ENCODE results near the gene ZNF75A.

Gene ZNF75A

DNA sequence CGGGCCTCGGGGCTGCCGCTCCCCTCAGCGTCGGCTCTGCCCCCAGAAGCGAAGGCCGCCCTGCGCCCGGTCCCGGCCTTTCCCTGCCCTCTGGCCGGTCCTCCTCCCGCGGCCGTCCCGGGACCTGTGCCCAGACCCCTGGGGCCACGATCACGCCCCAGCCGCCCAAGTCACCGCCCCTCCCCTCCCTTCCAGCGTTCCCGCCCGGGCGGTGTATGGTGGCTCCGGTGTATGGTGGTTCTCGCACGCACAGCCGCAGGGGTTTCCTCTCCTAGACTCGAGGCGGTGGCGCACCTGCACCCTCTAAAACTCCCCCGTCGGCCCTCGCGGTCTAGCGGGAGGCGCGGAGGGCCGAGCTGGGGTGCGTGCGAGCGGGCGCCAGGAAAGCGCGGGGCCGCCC is 10.1 kb upstream of the ZNF75A start:
- DNase-seq (ENCODE audit: insufficient read length), result no peak
- no peak for FAIRE-seq
- no peak for TF ChIP-seq POLR2A (IDR thresholded peaks at IDR 0.05; ENCODE audit: low read depth, low read length)

DNA sequence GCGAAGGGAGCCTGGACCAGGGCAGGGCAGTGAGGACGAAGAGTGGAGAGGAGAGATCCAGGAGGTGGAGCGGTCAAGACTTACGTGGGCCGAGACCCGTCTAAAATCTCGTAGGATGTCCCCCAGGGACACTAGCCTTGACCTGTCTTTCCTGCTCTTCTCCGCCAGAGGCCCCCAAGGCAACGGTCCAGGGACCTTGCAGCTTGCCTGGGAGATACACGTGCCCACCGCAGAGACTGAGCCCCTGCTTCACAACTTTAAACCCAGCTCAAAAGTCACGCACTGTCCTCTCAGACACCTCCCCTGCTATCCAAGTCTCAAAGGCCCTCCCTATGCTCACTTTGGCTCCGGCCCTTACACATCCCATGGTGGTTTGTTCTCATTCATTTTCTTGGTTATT is 9.5 kb upstream of the ZNF75A start:
- TF ChIP-seq POLR2AphosphoS5 (IDR thresholded peaks at IDR 0.05; ENCODE audit: low read depth, low read length) (no peak), POLR2A (IDR thresholded peaks at IDR 0.05; ENCODE audit: low read depth, low read length) (no peak), TAF1 (IDR thresholded peaks at IDR 0.05; ENCODE audit: borderline replicate concordance, low read depth, low read length) (no peak)
- no peak for DNase-seq (ENCODE audit: insufficient read length)
- FAIRE-seq, result no peak

DNA sequence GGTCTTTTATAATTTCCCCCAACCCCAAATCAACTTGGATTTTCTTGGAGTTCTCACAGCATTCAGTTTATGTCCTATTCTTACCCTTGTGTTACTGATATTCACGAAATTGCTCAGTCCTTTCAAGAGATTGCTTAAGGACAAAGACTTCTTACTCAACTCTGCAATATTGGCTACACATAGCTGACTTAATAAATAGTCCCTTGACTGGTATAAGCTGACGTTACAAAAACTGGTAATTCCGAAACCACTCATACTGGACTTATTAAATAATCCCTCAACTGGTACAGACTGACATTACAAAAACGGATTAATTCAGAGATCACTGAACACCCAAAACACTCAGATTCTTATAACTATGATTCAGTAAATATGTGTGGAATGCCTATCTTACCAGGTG is 927 bp upstream of the ZNF75A start:
- DNase-seq (ENCODE audit: insufficient read length) (no peak), FAIRE-seq (peak; percentile 30)
- no peak for TF ChIP-seq POLR2A (IDR thresholded peaks at IDR 0.05; ENCODE audit: low read depth, low read length)
- TF ChIP-seq TAF1 (IDR thresholded peaks at IDR 0.05; ENCODE audit: borderline replicate concordance, low read depth, low read length), result no peak
- no peak for TF ChIP-seq POLR2AphosphoS5 (IDR thresholded peaks at IDR 0.05; ENCODE audit: low read depth, low read length)

DNA sequence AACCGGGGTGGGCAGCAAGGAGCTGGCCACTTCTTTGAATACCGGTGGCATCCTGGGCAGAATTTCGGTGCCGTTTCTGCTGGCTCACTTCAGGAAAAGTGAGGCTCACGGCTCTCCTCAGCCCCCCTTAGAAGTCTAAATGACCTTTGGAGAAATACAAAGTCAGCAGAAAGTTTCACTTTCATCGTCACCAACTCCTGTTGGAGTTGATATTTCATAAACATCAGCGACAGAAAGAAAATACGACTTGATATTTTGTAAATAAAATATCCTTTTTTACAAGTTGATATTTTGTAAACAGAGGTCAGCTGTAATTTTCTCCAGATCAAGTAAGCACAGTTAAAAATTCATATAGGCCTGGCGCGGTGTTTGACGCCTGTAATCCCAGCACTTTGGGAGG is 781 bp downstream of the ZNF75A start:
- DNase-seq (ENCODE audit: insufficient read length) (no peak), FAIRE-seq (no peak)
- TF ChIP-seq TAF1 (IDR thresholded peaks at IDR 0.05; ENCODE audit: borderline replicate concordance, low read depth, low read length), result no peak
- TF ChIP-seq POLR2A (IDR thresholded peaks at IDR 0.05; ENCODE audit: low read depth, low read length), result no peak
- no peak for TF ChIP-seq POLR2AphosphoS5 (IDR thresholded peaks at IDR 0.05; ENCODE audit: low read depth, low read length)

DNA sequence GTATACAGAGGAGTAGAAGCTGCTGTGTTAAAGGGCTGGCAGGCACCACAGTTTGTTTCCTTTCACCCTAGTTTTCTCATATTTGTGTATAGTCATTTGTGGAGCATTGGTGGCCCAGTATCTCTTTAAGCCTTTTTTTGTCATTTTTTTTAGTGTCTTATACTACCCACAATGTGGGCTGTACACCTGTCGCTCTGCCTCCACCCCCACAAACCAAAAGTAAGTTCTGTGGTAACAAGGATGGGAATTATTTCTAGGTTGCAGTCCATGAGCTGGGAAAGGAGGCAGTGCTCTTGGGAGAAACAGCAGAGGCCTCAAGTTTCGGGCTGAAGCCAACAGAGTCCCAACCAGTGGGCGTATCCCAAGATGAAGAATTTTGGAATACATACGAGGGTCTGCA is 6.2 kb downstream of the ZNF75A start:
- TF ChIP-seq TAF1 (IDR thresholded peaks at IDR 0.05; ENCODE audit: borderline replicate concordance, low read depth, low read length) (no peak), POLR2AphosphoS5 (IDR thresholded peaks at IDR 0.05; ENCODE audit: low read depth, low read length) (no peak)
- FAIRE-seq (no peak), DNase-seq (ENCODE audit: insufficient read length) (no peak)

- TF ChIP-seq POLR2AphosphoS5 (IDR thresholded peaks at IDR 0.05; ENCODE audit: low read depth, low read length), result no peak
- no peak for DNase-seq (ENCODE audit: insufficient read length)
- FAIRE-seq, result no peak
Measured at GRCh38 chr16:3317315-3317999, 12.2 kb downstream of the ZNF75A start.

- DNase-seq (ENCODE audit: insufficient read length) (no peak), FAIRE-seq (no peak)
- TF ChIP-seq POLR2A (IDR thresholded peaks at IDR 0.05; ENCODE audit: low read depth, low read length), result no peak
- no peak for TF ChIP-seq TAF1 (IDR thresholded peaks at IDR 0.05; ENCODE audit: borderline replicate concordance, low read depth, low read length)
- TF ChIP-seq POLR2AphosphoS5 (IDR thresholded peaks at IDR 0.05; ENCODE audit: low read depth, low read length), result no peak
Measured at GRCh38 chr16:3321816-3322215, 16.5 kb downstream of the ZNF75A start.

DNA sequence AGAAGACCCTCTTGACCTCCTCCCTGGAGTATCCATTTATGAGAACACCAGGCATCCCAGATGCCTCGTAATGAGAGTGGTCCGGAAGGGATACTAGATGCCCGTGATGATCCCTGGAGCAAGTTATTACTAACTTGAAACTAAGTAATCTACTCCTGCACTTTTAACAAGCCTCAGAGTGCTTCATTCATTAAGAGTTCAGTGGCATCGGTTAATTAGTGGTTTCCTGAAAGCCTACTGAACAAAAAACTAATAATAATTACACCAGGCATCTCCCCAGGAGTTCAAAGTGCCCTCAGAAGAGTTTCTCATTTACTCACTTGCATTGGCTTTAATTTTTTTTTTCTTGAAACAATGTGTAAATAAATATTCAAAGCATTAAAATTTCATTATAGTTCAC is 22.2 kb downstream of the ZNF75A start:
- TF ChIP-seq POLR2AphosphoS5 (IDR thresholded peaks at IDR 0.05; ENCODE audit: low read depth, low read length) (no peak), TAF1 (IDR thresholded peaks at IDR 0.05; ENCODE audit: borderline replicate concordance, low read depth, low read length) (no peak), POLR2A (IDR thresholded peaks at IDR 0.05; ENCODE audit: low read depth, low read length) (no peak)
- DNase-seq (ENCODE audit: insufficient read length) (no peak), FAIRE-seq (no peak)

DNA sequence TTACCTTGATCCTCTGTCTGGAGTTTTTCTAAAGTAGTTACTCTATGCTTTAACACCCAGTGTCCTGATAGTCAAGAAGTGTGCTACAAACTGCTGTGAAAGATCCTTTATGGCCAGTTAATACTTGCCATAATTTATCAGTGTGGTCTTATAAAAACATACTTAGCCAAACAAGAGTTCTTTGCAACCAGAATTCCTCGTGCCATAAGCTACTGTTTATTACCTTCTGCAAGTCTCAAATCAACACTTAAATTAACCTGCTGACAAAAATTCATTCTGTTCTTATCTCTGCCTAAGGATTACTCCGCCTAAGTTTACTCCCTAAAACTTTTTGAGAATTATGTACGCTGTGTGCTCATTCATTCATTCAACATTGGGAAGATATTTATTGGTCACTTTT is 22.8 kb downstream of the ZNF75A start:
- no peak for DNase-seq (ENCODE audit: insufficient read length)
- FAIRE-seq, result no peak
- TF ChIP-seq POLR2A (IDR thresholded peaks at IDR 0.05; ENCODE audit: low read depth, low read length) (no peak), POLR2AphosphoS5 (IDR thresholded peaks at IDR 0.05; ENCODE audit: low read depth, low read length) (no peak), TAF1 (IDR thresholded peaks at IDR 0.05; ENCODE audit: borderline replicate concordance, low read depth, low read length) (no peak)

DNA sequence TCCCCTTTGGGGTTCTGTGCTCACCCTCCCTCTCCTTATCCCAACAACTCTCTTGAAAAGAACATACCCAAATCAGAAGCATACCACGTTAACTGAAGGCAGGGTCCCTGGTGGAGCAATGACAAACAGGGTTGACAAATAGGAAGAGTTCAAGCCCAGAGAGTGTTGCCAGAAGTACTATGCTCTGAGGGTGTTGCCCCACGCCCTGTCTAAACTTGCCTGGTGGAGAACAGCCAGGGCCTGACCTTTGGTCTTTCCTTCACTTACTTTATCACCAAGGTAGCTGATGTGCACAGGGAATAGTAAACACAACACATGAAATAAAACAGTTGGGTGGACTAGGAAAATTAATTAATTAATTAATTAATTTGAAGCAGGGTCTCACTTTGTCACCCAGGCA is 23.3 kb downstream of the ZNF75A start:
- FAIRE-seq (no peak), DNase-seq (ENCODE audit: insufficient read length) (no peak)
- TF ChIP-seq POLR2A (IDR thresholded peaks at IDR 0.05; ENCODE audit: low read depth, low read length) (no peak), POLR2AphosphoS5 (IDR thresholded peaks at IDR 0.05; ENCODE audit: low read depth, low read length) (no peak), TAF1 (IDR thresholded peaks at IDR 0.05; ENCODE audit: borderline replicate concordance, low read depth, low read length) (no peak)

- FAIRE-seq, result no peak
- no peak for DNase-seq (ENCODE audit: insufficient read length)
Measured at GRCh38 chr16:3346041-3346440, 40.7 kb downstream of the ZNF75A start.

GRCh38 chr16:3347586-3347985 is 42.3 kb downstream of the ZNF75A start:
- DNase-seq (ENCODE audit: insufficient read length), result no peak
- TF ChIP-seq TAF1 (IDR thresholded peaks at IDR 0.05; ENCODE audit: borderline replicate concordance, low read depth, low read length) (no peak), POLR2AphosphoS5 (IDR thresholded peaks at IDR 0.05; ENCODE audit: low read depth, low read length) (no peak), POLR2A (IDR thresholded peaks at IDR 0.05; ENCODE audit: low read depth, low read length) (no peak)
- FAIRE-seq, result no peak

More at GRCh38 chr16:3346041-3346440, 40.7 kb downstream of the ZNF75A start:
- TF ChIP-seq POLR2A (IDR thresholded peaks at IDR 0.05; ENCODE audit: low read depth, low read length), result no peak
- TF ChIP-seq POLR2AphosphoS5 (IDR thresholded peaks at IDR 0.05; ENCODE audit: low read depth, low read length), result no peak
- no peak for TF ChIP-seq TAF1 (IDR thresholded peaks at IDR 0.05; ENCODE audit: borderline replicate concordance, low read depth, low read length)

Measured in GM12892 (cell line).